ENCODE data around the gene DISP3.

GRCh38 chr1:11525151-11525505 is 46.2 kb downstream of the DISP3 start:
- TF ChIP-seq POLR2A (IDR thresholded peaks at IDR 0.05) (no peak), CTCF (IDR thresholded peaks at IDR 0.05) (no peak)
